HepG2 (cell line): ENCODE data around the gene HAUS5. TPM values are rescaled to one million over a fixed set of nuclear protein-coding genes. Genes with fewer than 3 reads are reported as not detected.

ENCODE experiments used
- AHR ChIP-seq: IDR thresholded peaks from 2 replicates; pipeline ENCODE4 v1.6.1; 2018; ENCODE audit warnings: missing genetic modification reagents, missing compliant biosample characterization
- ARHGAP35 ChIP-seq: sonication (generic); formaldehyde crosslinking; IDR thresholded peaks from 2 replicates; pipeline ENCODE4 v1.9.0; 2022; ENCODE audit warnings: mild to moderate bottlenecking, inconsistent platforms, moderate library complexity, missing genetic modification reagents, borderline replicate concordance
- CREB1 ChIP-seq, 2 experiments: fragments of 450-650 bp in 1 of 2; IDR thresholded peaks; 2 replicates each; pipeline ENCODE4 v1.6.1; 2016 to 2017; ENCODE audit warnings: control low read depth in 1 of 2, mild to moderate bottlenecking in 1 of 2, missing compliant biosample characterization in 1 of 2, missing genetic modification characterization in 1 of 2
- FOXP4 ChIP-seq: sonication (generic); formaldehyde crosslinking; IDR thresholded peaks from 2 replicates; pipeline ENCODE4 v1.4.0; 2020; ENCODE audit warnings: missing genetic modification reagents
- GABPA ChIP-seq, 2 experiments: IDR thresholded peaks; 2 replicates each; pipeline ENCODE4 v1.6.1; 2011 to 2016; ENCODE audit warnings: low read depth in 2 of 2, low read length in 1 of 2, missing biosample characterization in 1 of 2, missing genetic modification characterization in 1 of 2
- HMGA1 ChIP-seq: sonication (generic); formaldehyde crosslinking; conservative IDR thresholded peaks from 2 replicates; pipeline ENCODE4 v1.4.0; 2020; ENCODE audit warnings: missing genetic modification reagents
- KDM1A ChIP-seq: IDR thresholded peaks from 2 replicates; pipeline ENCODE4 v1.6.1; 2016; ENCODE audit warnings: missing compliant biosample characterization
- KLF16 ChIP-seq, 2 experiments: sonication (generic) in 1 of 2; formaldehyde crosslinking in 1 of 2; IDR thresholded peaks; 2 replicates each; pipeline versions ENCODE4 v1.6.1 to v1.8.0; 2016 to 2023; ENCODE audit warnings: missing genetic modification reagents in 2 of 2, missing compliant biosample characterization in 1 of 2
- KMT2B ChIP-seq: IDR thresholded peaks from 2 replicates; pipeline ENCODE4 v1.6.1; 2016; ENCODE audit warnings: missing genetic modification reagents, missing compliant biosample characterization
- LBX2 ChIP-seq: sonication (generic); formaldehyde crosslinking; IDR thresholded peaks from 2 replicates; pipeline ENCODE4 v1.5.0; 2020; ENCODE audit warnings: missing genetic modification reagents, mild to moderate bottlenecking, borderline replicate concordance
- NFRKB ChIP-seq: fragments of 450-650 bp; IDR thresholded peaks from 2 replicates; pipeline ENCODE4 v1.6.1; 2017
- PRPF4 ChIP-seq: fragments of 200-400 bp; formaldehyde crosslinking; IDR thresholded peaks from 2 replicates; pipeline ENCODE4 v1.6.1; 2016; ENCODE audit warnings: low read length, low read depth; ENCODE audit not compliant: poor library complexity, severe bottlenecking
- SMAD9 ChIP-seq: sonication (generic); formaldehyde crosslinking; IDR thresholded peaks from 2 replicates; pipeline ENCODE4 v1.5.1; 2020; ENCODE audit warnings: mild to moderate bottlenecking, missing genetic modification reagents
- TCF12 ChIP-seq, 2 experiments: fragments of 450-650 bp in 1 of 2; sonication (generic) in 1 of 2; formaldehyde crosslinking in 1 of 2; IDR thresholded peaks; 2 replicates each; pipeline versions ENCODE4 v1.6.1 to v1.8.0; 2017 to 2022; ENCODE audit warnings: antibody characterized with exemption in 1 of 2, mild to moderate bottlenecking in 1 of 2, missing genetic modification reagents in 1 of 2, moderate library complexity in 1 of 2
- ZFP91 ChIP-seq: sonication (generic); formaldehyde crosslinking; IDR thresholded peaks from 2 replicates; pipeline ENCODE4 v1.9.0; 2022; ENCODE audit warnings: missing genetic modification reagents, mild to moderate bottlenecking, borderline replicate concordance
- ZNF441 ChIP-seq: sonication (generic); formaldehyde crosslinking; IDR thresholded peaks from 2 replicates; pipeline ENCODE4 v1.7.0; 2021; ENCODE audit warnings: missing genetic modification reagents, borderline replicate concordance
- ZNF552 ChIP-seq: sonication (generic); formaldehyde crosslinking; IDR thresholded peaks from 2 replicates; pipeline ENCODE4 v1.9.0; 2022; ENCODE audit warnings: missing genetic modification reagents, mild to moderate bottlenecking, borderline replicate concordance
- ZNF577 ChIP-seq: sonication (generic); formaldehyde crosslinking; IDR thresholded peaks from 2 replicates; pipeline ENCODE4 v1.4.0; 2020; ENCODE audit warnings: mild to moderate bottlenecking, low read depth, missing genetic modification reagents, borderline replicate concordance
- ZNF768 ChIP-seq: sonication (generic); formaldehyde crosslinking; IDR thresholded peaks from 2 replicates; pipeline ENCODE4 v1.4.0; 2020; ENCODE audit warnings: missing genetic modification reagents
- polyA plus RNA-seq, 8 experiments: library from polyadenylated mRNA; depleted of rRNA in 3 of 8; stranded (reverse) in 7 of 8; unstranded in 1 of 8; fragments of >200 nt; fragmentation: Illumina TruSeq in 4 of 8; extraction: Trizol in 4 of 8; gene quantifications; 2 replicates each; pipeline versions ENCODE4 v1.2.1 to v1.2.3, GENCODE V29; 2011 to 2016; ENCODE audit warnings: low read depth in 4 of 8, missing spikeins in 1 of 8, mixed read lengths in 1 of 8; ENCODE audit not compliant: insufficient read depth in 1 of 8
- total RNA-seq, 5 experiments: library from RNA; depleted of rRNA; stranded (reverse); fragments of >200 nt; fragmentation: Illumina TruSeq; extraction: Trizol; gene quantifications; 2 replicates each; pipeline ENCODE4 v1.2.3, GENCODE V29; 2016; ENCODE audit warnings: low read depth in 1 of 5
- TF ChIP-seq, protein P1 (sequence below): sonication (generic); formaldehyde crosslinking; conservative IDR thresholded peaks from 2 replicates; pipeline ENCODE4 v1.5.0; 2020; ENCODE audit warnings: missing genetic modification reagents
- TF ChIP-seq, protein P2 (sequence below): sonication (generic); formaldehyde crosslinking; IDR thresholded peaks from 2 replicates; pipeline ENCODE4 v1.8.0; 2022; ENCODE audit warnings: missing genetic modification reagents, low read depth, mild to moderate bottlenecking, borderline replicate concordance

The HAUS5 gene
- total and polyA plus RNA-seq, 2 of the 13 experiments (the other 11 are each of a cell fraction or from before 2014, with no cell fraction given), result 10.3 to 17.7 TPM

DNA sequence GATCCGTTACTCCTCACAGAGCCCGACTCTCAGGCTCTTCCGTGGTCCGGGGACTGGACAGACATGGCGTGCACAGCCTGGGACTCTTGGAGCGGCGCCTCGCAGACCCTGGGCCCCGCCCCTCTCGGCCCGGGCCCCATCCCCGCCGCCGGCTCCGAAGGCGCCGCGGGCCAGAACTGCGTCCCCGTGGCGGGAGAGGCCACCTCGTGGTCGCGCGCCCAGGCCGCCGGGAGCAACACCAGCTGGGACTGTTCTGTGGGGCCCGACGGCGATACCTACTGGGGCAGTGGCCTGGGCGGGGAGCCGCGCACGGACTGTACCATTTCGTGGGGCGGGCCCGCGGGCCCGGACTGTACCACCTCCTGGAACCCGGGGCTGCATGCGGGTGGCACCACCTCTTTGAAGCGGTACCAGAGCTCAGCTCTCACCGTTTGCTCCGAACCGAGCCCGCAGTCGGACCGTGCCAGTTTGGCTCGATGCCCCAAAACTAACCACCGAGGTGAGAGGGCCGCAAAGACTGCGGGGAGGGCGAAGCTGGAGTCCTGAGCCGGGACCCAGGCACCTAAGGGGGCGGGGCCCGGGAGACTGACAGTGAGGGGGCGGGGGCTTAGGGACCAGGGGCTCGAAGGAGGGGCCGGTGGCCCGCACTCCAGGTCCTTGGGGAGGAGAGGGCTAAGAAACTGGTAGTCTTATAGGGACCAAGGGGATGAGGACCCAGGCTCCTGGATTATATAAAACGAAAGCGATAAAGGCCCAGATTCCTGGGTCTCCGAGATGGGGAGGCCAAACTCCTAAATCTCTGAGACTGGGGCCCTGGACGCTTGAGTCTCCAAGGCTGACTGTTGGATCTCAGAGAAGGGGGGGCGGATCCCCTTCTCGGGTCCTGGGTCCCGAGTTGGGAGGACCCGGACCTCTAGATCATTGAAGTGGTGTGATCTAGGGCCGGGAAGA is 31.0 kb downstream of the HAUS5 start (continued):
- TF ChIP-seq FOXP4 (CRISPR knock-in tag), result peak; percentile 38; the same call in 1 of the 2 replicates
- no peak for TF ChIP-seq PRPF4
- peak; percentile 49; the same call in 1 of the 2 replicates for TF ChIP-seq KMT2B (CRISPR knock-in tag)
- TF ChIP-seq TCF12 (IDR thresholded peaks at IDR 0.05), result no peak
- no peak for TF ChIP-seq TCF12 (CRISPR knock-in tag; IDR thresholded peaks at IDR 0.05)
- no peak for TF ChIP-seq CREB1 (IDR thresholded peaks at IDR 0.05)
- TF ChIP-seq CREB1 (CRISPR knock-in tag; IDR thresholded peaks at IDR 0.05), result no peak
- TF ChIP-seq SMAD9 (CRISPR knock-in tag), result 0 out of 2 replicates have a peak, but pooled peaks have one; percentile 37
- TF ChIP-seq, protein P1, sequence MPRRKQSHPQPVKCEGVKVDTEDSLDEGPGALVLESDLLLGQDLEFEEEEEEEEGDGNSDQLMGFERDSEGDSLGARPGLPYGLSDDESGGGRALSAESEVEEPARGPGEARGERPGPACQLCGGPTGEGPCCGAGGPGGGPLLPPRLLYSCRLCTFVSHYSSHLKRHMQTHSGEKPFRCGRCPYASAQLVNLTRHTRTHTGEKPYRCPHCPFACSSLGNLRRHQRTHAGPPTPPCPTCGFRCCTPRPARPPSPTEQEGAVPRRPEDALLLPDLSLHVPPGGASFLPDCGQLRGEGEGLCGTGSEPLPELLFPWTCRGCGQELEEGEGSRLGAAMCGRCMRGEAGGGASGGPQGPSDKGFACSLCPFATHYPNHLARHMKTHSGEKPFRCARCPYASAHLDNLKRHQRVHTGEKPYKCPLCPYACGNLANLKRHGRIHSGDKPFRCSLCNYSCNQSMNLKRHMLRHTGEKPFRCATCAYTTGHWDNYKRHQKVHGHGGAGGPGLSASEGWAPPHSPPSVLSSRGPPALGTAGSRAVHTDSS, result no peak
- TF ChIP-seq LBX2 (CRISPR knock-in tag), result no peak
- TF ChIP-seq ARHGAP35 (CRISPR knock-in tag), result peak; percentile 80
- TF ChIP-seq ZNF552 (CRISPR knock-in tag), result 0 out of 2 replicates have a peak, but pooled peaks have one; percentile 32
- TF ChIP-seq GABPA (IDR thresholded peaks at IDR 0.05; ENCODE audit: low read depth, low read length), result no peak
- 0 out of 2 replicates have a peak, but pooled peaks have one; percentile 29 for TF ChIP-seq GABPA (CRISPR knock-in tag; IDR thresholded peaks at IDR 0.05; ENCODE audit: low read depth)
- TF ChIP-seq ZFP91 (CRISPR knock-in tag), result peak; percentile 54
- 0 out of 2 replicates have a peak, but pooled peaks have one; percentile 35 for TF ChIP-seq ZNF441 (CRISPR knock-in tag)
- peak in 1 of 2 experiments; percentile 70; a peak in 2 of 4 replicates for TF ChIP-seq KLF16 (CRISPR knock-in tag; IDR thresholded peaks at IDR 0.05)
- no peak for TF ChIP-seq HMGA1
- TF ChIP-seq NFRKB, result no peak
- peak; percentile 52 for TF ChIP-seq AHR (CRISPR knock-in tag)
- TF ChIP-seq, protein P2, sequence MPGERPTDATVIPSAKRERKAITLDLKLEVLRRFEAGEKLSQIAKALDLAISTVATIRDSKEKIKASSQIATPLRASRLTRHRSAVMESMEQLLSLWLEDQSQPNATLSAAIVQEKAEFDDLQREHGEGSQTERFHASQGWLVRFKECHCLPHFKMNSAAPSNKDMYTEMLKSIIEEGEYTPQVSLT (CRISPR knock-in tag), result no peak
- TF ChIP-seq ZNF768, result peak; percentile 72
- TF ChIP-seq KDM1A (CRISPR knock-in tag), result no peak
- TF ChIP-seq ZNF577 (CRISPR knock-in tag), result no peak
